GM12878 (cell line): ENCODE measurements around the gene TACC2. TPM values are rescaled to one million over a fixed set of nuclear protein-coding genes. Genes with fewer than 3 reads are reported as not detected.

Experiments used
- ATAC-seq: fragments of 200-7000 bp; cut with Tn5 transposase; 3 replicates; pipeline ENCODE4 v1.9.1; 2020; ENCODE audit warnings: mild to moderate bottlenecking, moderate library complexity
- BruUV-seq: library from RNA; stranded (reverse); fragments of 400-500 nt; replicated peaks from 2 replicates; lab custom pipeline; 2021; lab: Mats Ljungman, UMichigan
- CTCF ChIA-PET: fragments of 300-600 bp; sonication (Branson Sonifier 250); formaldehyde crosslinking; extraction: SDS; loops from one replicate; lab custom pipeline; 2021; ENCODE audit warnings: inconsistent platforms; lab: Yijun Ruan, JAX
- POLR2A ChIA-PET: fragments of 350-600 bp; formaldehyde crosslinking; extraction: SDS; loops from one replicate; lab custom pipeline; 2021; ENCODE audit warnings: inconsistent platforms; lab: Charles Lee
- RAD21 ChIA-PET: fragments of 300-600 bp; sonication (Branson Sonifier 250); formaldehyde crosslinking; loops from one replicate; lab custom pipeline; 2023; ENCODE audit warnings: antibody characterized with exemption; ENCODE audit not compliant: unreplicated experiment; lab: Charles Lee
- SMC1A ChIA-PET: fragments of 300-600 bp; sonication (Branson Sonifier 250); formaldehyde crosslinking; loops from one replicate; lab custom pipeline; 2023; ENCODE audit not compliant: unreplicated experiment, uncharacterized antibody; lab: Charles Lee
- DNase-seq: peaks from one replicate; pipeline ENCODE4 v3.0.0-alpha.2; 2011; ENCODE audit warnings: low read depth, low spot score
- FAIRE-seq: peaks from 3 replicates; lab custom pipeline; 2011; peaks lifted over from hg19 to GRCh38; lab: Jason Lieb, UNC
- H2AFZ ChIP-seq: 2 replicates; pipeline ENCODE4 v1.6.0; 2011; ENCODE audit warnings: low read depth, low read length, control low read depth; ENCODE audit not compliant: control insufficient read depth
- H3K27ac ChIP-seq: 2 replicates; pipeline ENCODE4 v1.5.1; 2011; ENCODE audit warnings: control low read depth; ENCODE audit not compliant: control insufficient read depth, insufficient read depth
- H3K27me3 ChIP-seq, 2 experiments: replicated peaks in 1 of 2; 2 replicates each; pipeline versions ENCODE4 v1.6.0 to v1.6.1; 2011; ENCODE audit warnings: low read length in 1 of 2; ENCODE audit not compliant: control insufficient read depth in 2 of 2, insufficient read depth in 2 of 2
- H3K36me3 ChIP-seq, 2 experiments: 2 replicates each; pipeline ENCODE4 v1.5.1; 2011; ENCODE audit warnings: low read length in 1 of 2; ENCODE audit not compliant: control insufficient read depth in 2 of 2, insufficient read depth in 2 of 2
- H3K4me1 ChIP-seq: 2 replicates; pipeline ENCODE4 v1.6.1; 2011; ENCODE audit warnings: mild to moderate bottlenecking, low read length, moderate library complexity, mixed read lengths; ENCODE audit not compliant: control insufficient read depth, insufficient read depth
- H3K4me2 ChIP-seq: 2 replicates; pipeline ENCODE4 v1.6.0; 2011; ENCODE audit warnings: control low read depth; ENCODE audit not compliant: control insufficient read depth, insufficient read depth
- H3K4me3 ChIP-seq: fragments of 200-600 bp; sonication (generic); 2 replicates; pipeline ENCODE4 v1.5.1; 2016
- H3K79me2 ChIP-seq: 2 replicates; pipeline ENCODE4 v1.6.0; 2011; ENCODE audit warnings: low read length; ENCODE audit not compliant: control insufficient read depth, insufficient read depth
- H3K9ac ChIP-seq: 2 replicates; pipeline ENCODE4 v1.8.0; 2011; ENCODE audit warnings: low read length, control low read depth, mixed read lengths; ENCODE audit not compliant: control insufficient read depth, insufficient read depth
- H3K9me3 ChIP-seq: replicated peaks from 3 replicates; pipeline ENCODE4 v1.5.1; 2011; ENCODE audit warnings: mild to moderate bottlenecking, low read length; ENCODE audit not compliant: control insufficient read depth, insufficient read depth
- H4K20me1 ChIP-seq: 2 replicates; pipeline ENCODE4 v1.6.0; 2011; ENCODE audit not compliant: control insufficient read depth, insufficient read depth
- BCL3 ChIP-seq: IDR thresholded peaks from 2 replicates; pipeline ENCODE4 v1.6.1; 2011; ENCODE audit warnings: borderline replicate concordance, low read depth, mild to moderate bottlenecking, moderate library complexity, low read length; ENCODE audit not compliant: insufficient read depth, poor library complexity, severe bottlenecking
- CTCF ChIP-seq, 3 experiments: IDR thresholded peaks in 2 of 3; conservative IDR thresholded peaks in 1 of 3; 2 replicates each; pipeline ENCODE4 v1.5.1; 2011; ENCODE audit warnings: low read depth in 3 of 3, low read length in 3 of 3, mild to moderate bottlenecking in 3 of 3, control low read depth in 2 of 3, moderate library complexity in 2 of 3, inconsistent platforms in 1 of 3, mixed read lengths in 1 of 3; ENCODE audit not compliant: control insufficient read depth in 2 of 3, insufficient read depth in 1 of 3; ENCODE audit errors: extremely low read depth in 1 of 3
- FOXK2 ChIP-seq: fragments of 450-650 bp; IDR thresholded peaks from 2 replicates; pipeline ENCODE4 v1.6.1; 2017; ENCODE audit warnings: mild to moderate bottlenecking, moderate library complexity
- HDGF ChIP-seq: fragments of 450-650 bp; IDR thresholded peaks from 2 replicates; pipeline ENCODE4 v1.6.1; 2016; ENCODE audit warnings: antibody characterized with exemption
- MTA3 ChIP-seq: IDR thresholded peaks from 2 replicates; pipeline ENCODE4 v1.6.1; 2012; ENCODE audit warnings: low read length, inconsistent platforms, borderline replicate concordance
- NFYB ChIP-seq: IDR thresholded peaks from 2 replicates; pipeline ENCODE4 v1.6.1; 2011; ENCODE audit warnings: low read depth, mild to moderate bottlenecking, low read length, improper control_type of control experiment, moderate library complexity; ENCODE audit not compliant: insufficient read depth
- PAX5 ChIP-seq: IDR thresholded peaks from 2 replicates; pipeline ENCODE4 v1.6.1; 2011; ENCODE audit warnings: low read depth, low read length, borderline replicate concordance
- RAD51 ChIP-seq: fragments of 450-650 bp; IDR thresholded peaks from 2 replicates; pipeline ENCODE4 v1.6.1; 2016; ENCODE audit warnings: moderate library complexity, mild to moderate bottlenecking, inconsistent platforms
- SMAD5 ChIP-seq: IDR thresholded peaks from 2 replicates; pipeline ENCODE4 v1.6.1; 2016; ENCODE audit warnings: antibody characterized with exemption, low read depth
- WGBS: methylation state at CpG from one replicate; pipeline ENCODE4 v1.1.6; 2016; ENCODE audit warnings: low lambda C conversion rate; ENCODE audit not compliant: insufficient replicate concordance, insufficient coverage; ENCODE audit errors: missing lambda C conversion rate; 5-methylcytosine and 5-hydroxymethylcytosine counted together
- in situ Hi-C: fragments of 300-500 bp; cut with MboI; formaldehyde crosslinking; loops from 9 replicates; pipeline ENCODE4 v1.14.3; 2018; ENCODE audit warnings: mixed read lengths
- intact Hi-C: fragments of 100-400 bp; cut with micrococcal nuclease; formaldehyde crosslinking; loops from one replicate; pipeline ENCODE4 v1.14.2; 2022; ENCODE audit not compliant: unreplicated experiment
- polyA plus RNA-seq, 11 experiments: library from polyadenylated mRNA; depleted of rRNA in 4 of 11; unstranded in 6 of 11; stranded (reverse) in 5 of 11; fragments of >200 nt; fragmentation: Nextera tagmentation in 4 of 11; fragmentation: Illumina TruSeq in 1 of 11; extraction: Ambion mirVana in 4 of 11; extraction: Trizol in 1 of 11; gene quantifications; 1 replicate in 1 of 11; 2 replicates in 10 of 11; pipeline versions ENCODE4 v1.2.1 to v1.2.3, GENCODE V29; 2011 to 2016; ENCODE audit warnings: inconsistent platforms in 2 of 11, missing spikeins in 2 of 11, low read depth in 1 of 11
- total RNA-seq, 4 experiments: library from RNA; depleted of rRNA in 3 of 4; stranded (reverse); fragments of >200 nt in 3 of 4; fragmentation: Illumina TruSeq in 1 of 4; extraction: Trizol in 1 of 4; gene quantifications; 2 replicates each; pipeline versions ENCODE4 v1.2.1 to v1.2.3, GENCODE V29; 2013 to 2021
- TF ChIP-seq, protein P1 (sequence below): IDR thresholded peaks from 2 replicates; pipeline ENCODE4 v1.6.1; 2011; ENCODE audit warnings: borderline replicate concordance, low read depth, mild to moderate bottlenecking, moderate library complexity, mixed read lengths, low read length; ENCODE audit not compliant: insufficient read depth; ENCODE audit errors: extremely low read length
- TF ChIP-seq, protein P2 (sequence below): fragments of 450-650 bp; IDR thresholded peaks from 2 replicates; pipeline ENCODE4 v1.6.1; 2018; ENCODE audit warnings: mild to moderate bottlenecking, low read depth, moderate library complexity; ENCODE audit not compliant: partially characterized antibody
- TF ChIP-seq, protein P3 (sequence below): fragments of 450-650 bp; IDR thresholded peaks from 2 replicates; pipeline ENCODE4 v1.6.1; 2017; ENCODE audit warnings: borderline replicate concordance
- TF ChIP-seq, protein P4 (sequence below): fragments of 450-650 bp; IDR thresholded peaks from 2 replicates; pipeline ENCODE4 v1.6.1; 2018; ENCODE audit warnings: borderline replicate concordance, mild to moderate bottlenecking; ENCODE audit not compliant: partially characterized antibody

The TACC2 gene
- total and polyA plus RNA-seq, 10 of the 15 experiments (the other 5 are each of a cell fraction or from before 2014, with no cell fraction given) = 0.07 to 0.64 (median 0.13) TPM; not detected in 5

DNA sequence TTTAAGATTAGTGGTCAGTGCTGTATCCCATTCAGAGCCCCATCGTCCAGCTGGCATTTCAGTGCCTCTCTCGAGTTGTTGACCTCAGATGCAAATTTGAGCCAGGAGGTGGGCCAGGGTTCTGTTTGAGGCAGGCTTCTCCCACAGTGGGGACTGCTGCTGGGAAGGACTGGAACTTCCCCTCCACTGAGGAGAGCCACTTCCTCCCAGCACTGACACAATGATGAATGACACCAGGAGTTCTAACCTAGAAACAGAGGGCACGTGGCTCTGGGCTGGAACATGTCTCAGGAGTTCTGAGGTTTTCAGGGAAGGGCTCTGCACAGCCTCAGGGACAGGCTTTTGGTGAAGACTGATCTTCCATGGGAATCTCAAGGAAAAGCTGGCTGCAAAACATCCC, 263.8 kb downstream of the TACC2 start:
- in situ Hi-C loops (no loop called here), intact Hi-C loops (no loop called here)
- WGBS = 6% methylated on average over 3 of the region's 3 CpGs
- POLR2A ChIA-PET = no interaction called here
- Histone ChIP-seq H3K4me3 (no peak overlapping the region), H3K4me2 (no peak overlapping the region), H2AFZ (no peak overlapping the region), H3K4me1 (no peaks in the 10 kb centered on the region), H4K20me1 (no peaks in the 10 kb centered on the region), H3K9me3 (no peaks in the 10 kb centered on the region), H3K27ac (no peak overlapping the region), H3K79me2 (no peaks in the 10 kb centered on the region), H3K9ac (no peak overlapping the region), H3K36me3 (no peaks in the 10 kb centered on the region), H3K27me3 (no peaks in the 10 kb centered on the region; a peak in 1 of 4 replicates)
- SMC1A ChIA-PET = no interaction called here
- CTCF ChIA-PET = no interaction called here
- no peak for ATAC-seq
- no TSS peak for BruUV-seq
- no peak for DNase-seq
- RAD21 ChIA-PET = no interaction called here
- no peak for FAIRE-seq
- TF ChIP-seq PAX5 (no peak), MTA3 (no peak), RAD51 (no peak), SMAD5 (no peak), NFYB (no peak), BCL3 (no peak), CTCF (IDR thresholded peaks at IDR 0.05 in 2 of 3, conservative IDR thresholded peaks at IDR 0.05 in 1 of 3; ENCODE audit: control insufficient read depth in 2 of 3, extremely low read depth in 1 of 3, insufficient read depth in 1 of 3, low read depth in 3 of 3, low read length in 3 of 3) (no peak), HDGF (no peak), FOXK2 (no peak)
- TF ChIP-seq, protein P1, sequence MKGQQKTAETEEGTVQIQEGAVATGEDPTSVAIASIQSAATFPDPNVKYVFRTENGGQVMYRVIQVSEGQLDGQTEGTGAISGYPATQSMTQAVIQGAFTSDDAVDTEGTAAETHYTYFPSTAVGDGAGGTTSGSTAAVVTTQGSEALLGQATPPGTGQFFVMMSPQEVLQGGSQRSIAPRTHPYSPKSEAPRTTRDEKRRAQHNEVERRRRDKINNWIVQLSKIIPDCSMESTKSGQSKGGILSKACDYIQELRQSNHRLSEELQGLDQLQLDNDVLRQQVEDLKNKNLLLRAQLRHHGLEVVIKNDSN = no peak
- TF ChIP-seq, protein P2, sequence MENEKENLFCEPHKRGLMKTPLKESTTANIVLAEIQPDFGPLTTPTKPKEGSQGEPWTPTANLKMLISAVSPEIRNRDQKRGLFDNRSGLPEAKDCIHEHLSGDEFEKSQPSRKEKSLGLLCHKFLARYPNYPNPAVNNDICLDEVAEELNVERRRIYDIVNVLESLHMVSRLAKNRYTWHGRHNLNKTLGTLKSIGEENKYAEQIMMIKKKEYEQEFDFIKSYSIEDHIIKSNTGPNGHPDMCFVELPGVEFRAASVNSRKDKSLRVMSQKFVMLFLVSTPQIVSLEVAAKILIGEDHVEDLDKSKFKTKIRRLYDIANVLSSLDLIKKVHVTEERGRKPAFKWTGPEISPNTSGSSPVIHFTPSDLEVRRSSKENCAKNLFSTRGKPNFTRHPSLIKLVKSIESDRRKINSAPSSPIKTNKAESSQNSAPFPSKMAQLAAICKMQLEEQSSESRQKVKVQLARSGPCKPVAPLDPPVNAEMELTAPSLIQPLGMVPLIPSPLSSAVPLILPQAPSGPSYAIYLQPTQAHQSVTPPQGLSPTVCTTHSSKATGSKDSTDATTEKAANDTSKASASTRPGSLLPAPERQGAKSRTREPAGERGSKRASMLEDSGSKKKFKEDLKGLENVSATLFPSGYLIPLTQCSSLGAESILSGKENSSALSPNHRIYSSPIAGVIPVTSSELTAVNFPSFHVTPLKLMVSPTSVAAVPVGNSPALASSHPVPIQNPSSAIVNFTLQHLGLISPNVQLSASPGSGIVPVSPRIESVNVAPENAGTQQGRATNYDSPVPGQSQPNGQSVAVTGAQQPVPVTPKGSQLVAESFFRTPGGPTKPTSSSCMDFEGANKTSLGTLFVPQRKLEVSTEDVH = no peak
- TF ChIP-seq, protein P3, sequence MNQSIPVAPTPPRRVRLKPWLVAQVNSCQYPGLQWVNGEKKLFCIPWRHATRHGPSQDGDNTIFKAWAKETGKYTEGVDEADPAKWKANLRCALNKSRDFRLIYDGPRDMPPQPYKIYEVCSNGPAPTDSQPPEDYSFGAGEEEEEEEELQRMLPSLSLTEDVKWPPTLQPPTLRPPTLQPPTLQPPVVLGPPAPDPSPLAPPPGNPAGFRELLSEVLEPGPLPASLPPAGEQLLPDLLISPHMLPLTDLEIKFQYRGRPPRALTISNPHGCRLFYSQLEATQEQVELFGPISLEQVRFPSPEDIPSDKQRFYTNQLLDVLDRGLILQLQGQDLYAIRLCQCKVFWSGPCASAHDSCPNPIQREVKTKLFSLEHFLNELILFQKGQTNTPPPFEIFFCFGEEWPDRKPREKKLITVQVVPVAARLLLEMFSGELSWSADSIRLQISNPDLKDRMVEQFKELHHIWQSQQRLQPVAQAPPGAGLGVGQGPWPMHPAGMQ = no peak
- TF ChIP-seq, protein P4, sequence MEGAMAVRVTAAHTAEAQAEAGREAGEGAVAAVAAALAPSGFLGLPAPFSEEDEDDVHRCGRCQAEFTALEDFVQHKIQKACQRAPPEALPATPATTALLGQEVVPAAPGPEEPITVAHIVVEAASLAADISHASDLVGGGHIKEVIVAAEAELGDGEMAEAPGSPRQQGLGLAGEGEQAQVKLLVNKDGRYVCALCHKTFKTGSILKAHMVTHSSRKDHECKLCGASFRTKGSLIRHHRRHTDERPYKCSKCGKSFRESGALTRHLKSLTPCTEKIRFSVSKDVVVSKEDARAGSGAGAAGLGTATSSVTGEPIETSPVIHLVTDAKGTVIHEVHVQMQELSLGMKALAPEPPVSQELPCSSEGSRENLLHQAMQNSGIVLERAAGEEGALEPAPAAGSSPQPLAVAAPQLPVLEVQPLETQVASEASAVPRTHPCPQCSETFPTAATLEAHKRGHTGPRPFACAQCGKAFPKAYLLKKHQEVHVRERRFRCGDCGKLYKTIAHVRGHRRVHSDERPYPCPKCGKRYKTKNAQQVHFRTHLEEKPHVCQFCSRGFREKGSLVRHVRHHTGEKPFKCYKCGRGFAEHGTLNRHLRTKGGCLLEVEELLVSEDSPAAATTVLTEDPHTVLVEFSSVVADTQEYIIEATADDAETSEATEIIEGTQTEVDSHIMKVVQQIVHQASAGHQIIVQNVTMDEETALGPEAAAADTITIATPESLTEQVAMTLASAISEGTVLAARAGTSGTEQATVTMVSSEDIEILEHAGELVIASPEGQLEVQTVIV = no peak
